HPDE6-E6E7 (cell line): ENCODE results near the gene C1orf198.
"Not testable (repeated sequence)": the region's sequence is repeated elsewhere in the genome, so short reads cannot be mapped to it uniquely, and the experiment has no call there.

Experiments used
- DNase-seq: peaks from one replicate; pipeline ENCODE4 v3.0.0; 2011; ENCODE audit warnings: missing footprints; ENCODE audit errors: extremely low spot score

The C1orf198 gene

DNA sequence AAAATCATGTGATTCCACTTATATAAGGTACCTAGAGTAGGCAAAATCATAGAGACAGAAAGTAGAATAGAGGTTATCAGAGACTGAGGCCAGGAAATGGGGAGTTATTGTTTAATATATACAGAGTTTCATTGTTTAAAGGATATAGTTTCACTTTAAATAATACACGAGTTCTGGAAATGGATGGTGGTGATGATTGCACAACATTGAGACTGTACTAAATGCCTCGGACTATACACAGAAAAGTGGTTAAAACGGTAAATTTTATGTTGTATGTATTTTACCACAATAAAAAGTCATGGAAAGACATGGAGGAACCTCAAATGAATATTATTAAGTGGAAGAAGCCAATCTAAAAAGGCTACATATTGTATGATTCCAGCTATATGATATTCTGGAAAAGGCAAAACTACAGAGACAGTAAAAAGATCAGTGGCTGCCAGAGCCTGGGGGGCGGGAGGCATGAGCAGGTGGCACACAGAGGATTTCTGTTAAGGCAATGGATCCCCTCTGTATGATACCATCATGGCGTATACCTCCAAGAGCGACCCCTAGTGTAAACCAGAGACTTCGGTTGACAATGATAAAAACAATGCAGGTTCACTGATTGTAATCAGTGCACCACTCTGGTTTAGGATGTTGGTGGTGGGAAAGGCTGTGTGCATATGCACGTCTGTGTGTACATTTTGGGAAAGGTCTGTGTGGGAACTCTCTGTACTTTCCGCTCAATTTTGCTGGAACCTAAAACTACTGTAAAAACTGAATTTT is 7.5 kb downstream of the C1orf198 start:
- no peak for DNase-seq

- DNase-seq, result no peak
Measured at GRCh38 chr1:230858918-230859729, 9.2 kb downstream of the C1orf198 start.

DNA sequence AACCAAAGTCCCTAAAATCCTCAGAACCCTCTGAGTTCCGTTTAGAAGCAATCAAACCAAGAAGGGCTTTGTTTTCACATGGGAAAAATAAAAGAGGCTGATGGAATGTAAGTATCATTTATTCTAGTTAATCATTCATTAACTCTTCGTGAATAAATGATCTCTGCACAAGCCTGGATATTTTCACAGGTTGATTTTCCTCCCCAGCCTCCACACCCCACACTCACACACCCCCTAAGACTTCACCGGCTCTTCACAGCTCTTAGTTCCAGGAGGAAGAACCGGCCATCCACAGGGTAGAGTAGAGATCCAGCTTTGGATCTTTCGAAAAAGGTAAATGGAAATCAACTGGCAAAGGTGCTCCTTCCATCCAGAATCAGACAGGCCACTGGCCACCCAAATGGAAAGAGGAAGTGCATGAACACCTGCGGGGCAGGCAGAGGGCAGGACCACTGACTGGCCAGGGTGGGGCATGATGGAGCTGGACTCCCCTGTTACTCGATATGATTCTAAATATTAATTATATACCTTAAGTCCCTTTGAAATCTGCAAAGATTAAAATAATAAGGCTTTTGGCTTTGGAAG is 10.0 kb downstream of the C1orf198 start:
- DNase-seq, result no peak

GRCh38 chr1:230857822-230858221 is 10.5 kb downstream of the C1orf198 start:
- DNase-seq, result no peak

GRCh38 chr1:230857077-230857476 is 11.2 kb downstream of the C1orf198 start:
- DNase-seq, result no peak

DNA sequence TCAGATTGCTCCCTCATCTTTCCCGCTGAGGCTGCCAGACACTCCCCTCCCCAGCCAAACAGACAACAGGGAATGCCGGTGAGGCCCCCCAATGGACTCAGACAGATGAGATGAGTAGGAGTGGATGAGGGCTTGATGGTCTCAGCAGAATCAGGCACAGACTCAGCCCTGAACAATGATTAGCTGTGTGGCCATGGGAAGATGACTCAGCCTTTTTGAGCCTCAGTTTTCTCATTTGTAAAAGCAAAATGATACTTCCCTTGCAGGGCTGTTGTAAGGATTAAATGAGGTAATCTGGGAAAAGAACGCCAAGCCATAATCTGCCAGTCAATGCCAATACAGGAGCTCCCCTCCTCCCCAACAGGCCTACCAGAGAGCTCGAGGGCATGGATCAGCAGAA is 12.4 kb downstream of the C1orf198 start:
- no peak for DNase-seq

DNA sequence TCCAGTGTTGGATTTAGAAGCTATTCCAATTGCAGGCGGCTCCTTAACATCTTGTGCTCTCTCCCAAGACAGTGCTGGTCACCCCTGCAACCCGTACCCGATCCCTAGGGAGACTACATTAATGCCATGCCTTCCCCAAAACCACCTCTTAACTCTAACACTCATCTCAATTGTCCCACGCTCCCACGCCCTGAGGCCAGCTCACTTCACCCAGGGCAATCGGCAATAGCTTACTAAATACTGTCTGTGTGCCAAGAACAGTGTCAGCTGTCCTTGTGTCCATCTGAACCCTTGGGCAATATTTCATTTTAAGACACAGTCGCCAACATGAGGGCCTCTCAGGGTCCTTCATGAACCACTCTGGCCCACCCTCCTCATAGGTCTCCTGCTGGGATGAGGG is 13.9 kb downstream of the C1orf198 start:
- DNase-seq, result no peak

GRCh38 chr1:230853731-230854130 is 14.6 kb downstream of the C1orf198 start:
- no peak for DNase-seq

GRCh38 chr1:230852959-230853358 is 15.4 kb downstream of the C1orf198 start:
- DNase-seq, result no peak

DNA sequence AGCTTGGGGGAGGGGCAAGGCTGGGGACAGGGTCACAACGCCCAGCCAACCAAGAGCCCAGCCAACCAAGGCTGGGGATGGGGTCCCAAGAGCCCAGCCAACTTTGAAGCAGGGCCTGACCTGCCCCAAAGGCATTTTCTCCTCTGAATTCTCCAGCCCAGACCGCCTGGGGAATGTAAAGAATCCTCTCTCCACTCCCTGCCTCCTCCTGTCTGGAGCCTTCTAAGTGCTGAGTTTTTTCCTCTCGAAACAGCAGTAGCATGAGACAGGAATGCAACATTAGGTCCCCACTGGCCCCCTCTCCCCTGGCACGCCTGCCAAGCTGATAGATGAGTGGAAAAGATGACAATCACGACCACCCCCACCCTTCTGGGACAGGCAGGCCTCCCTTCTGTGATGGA is 17.0 kb downstream of the C1orf198 start:
- no peak for DNase-seq

DNA sequence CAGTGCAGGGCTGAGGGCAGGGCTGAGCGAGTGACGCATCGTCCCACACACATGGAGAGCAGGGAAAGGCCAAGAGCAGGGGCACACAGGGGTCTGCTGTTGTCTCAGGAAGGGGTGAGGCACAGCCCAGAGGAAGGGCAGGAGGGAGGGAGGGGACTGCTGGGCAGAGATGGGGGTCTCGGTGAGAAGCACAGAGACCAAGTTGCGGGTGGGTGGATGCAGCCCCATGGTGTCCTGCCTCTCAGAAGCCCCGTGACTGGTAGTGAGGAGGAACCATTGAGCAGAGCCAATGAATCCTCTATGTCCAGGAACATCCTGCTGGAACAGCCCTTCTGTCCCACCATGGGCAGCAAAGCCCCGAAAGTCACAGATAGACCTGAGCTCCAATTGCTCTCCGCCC is 17.8 kb downstream of the C1orf198 start:
- no peak for DNase-seq

DNA sequence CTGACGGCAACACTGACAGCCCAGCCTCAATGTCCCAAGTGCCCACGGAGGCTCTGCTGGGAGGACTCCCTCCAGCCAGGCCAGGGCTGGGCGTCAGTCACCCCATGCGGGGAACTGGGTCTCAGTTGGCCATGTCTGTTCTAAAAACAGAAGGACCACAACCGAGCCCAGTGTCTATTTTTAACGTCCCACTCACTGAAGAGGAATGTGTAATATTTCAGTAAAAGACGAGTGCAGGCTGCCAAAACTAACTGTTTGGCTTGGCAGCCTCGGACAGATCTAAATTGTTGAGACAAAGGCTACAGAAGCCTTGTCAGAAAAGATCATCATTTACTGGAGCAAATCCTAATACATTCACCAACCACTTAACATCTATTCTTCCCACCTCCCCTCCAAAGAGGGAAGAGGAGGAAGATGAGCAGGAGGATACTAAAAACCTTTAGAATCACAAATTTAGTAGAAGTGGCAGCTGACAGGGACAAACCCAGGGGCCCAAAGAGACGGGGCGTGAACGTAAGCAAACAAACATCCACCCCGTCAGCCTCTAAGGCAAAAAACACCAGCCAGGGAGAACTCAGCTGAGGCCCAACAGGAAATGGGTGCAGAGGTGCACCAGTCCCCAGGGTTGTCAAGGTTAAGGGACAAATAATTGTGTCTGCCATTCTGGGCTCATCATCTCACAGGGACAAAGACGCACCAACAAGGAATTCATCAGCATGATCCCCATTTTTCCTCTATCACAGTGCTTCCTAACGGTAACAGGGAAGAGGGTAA is 18.7 kb downstream of the C1orf198 start:
- no peak for DNase-seq

DNA sequence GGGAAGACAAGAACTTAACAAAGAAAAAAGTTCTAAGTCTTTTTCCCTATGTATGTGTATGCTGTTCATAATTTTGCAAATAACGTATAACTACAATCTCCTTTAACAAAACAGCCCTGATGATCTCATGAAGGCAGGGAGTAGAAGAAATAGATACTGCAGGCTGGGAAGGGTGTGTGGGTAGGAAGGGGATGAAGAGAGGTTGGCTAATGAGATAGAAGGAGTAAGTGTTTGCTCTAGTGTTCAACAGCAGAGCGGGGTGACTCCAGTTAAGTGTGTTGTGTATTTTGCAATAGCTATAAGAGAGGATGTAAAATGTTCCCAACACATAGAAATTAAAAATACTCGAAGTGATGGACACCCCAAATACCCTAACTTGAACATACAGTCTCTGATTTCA is 20.1 kb downstream of the C1orf198 start:
- DNase-seq, result no peak

- not testable (repeated sequence) for DNase-seq
Measured at GRCh38 chr1:230845184-230845583, 23.1 kb downstream of the C1orf198 start.

GRCh38 chr1:230844561-230844960 is 23.8 kb downstream of the C1orf198 start:
- no peak for DNase-seq

DNA sequence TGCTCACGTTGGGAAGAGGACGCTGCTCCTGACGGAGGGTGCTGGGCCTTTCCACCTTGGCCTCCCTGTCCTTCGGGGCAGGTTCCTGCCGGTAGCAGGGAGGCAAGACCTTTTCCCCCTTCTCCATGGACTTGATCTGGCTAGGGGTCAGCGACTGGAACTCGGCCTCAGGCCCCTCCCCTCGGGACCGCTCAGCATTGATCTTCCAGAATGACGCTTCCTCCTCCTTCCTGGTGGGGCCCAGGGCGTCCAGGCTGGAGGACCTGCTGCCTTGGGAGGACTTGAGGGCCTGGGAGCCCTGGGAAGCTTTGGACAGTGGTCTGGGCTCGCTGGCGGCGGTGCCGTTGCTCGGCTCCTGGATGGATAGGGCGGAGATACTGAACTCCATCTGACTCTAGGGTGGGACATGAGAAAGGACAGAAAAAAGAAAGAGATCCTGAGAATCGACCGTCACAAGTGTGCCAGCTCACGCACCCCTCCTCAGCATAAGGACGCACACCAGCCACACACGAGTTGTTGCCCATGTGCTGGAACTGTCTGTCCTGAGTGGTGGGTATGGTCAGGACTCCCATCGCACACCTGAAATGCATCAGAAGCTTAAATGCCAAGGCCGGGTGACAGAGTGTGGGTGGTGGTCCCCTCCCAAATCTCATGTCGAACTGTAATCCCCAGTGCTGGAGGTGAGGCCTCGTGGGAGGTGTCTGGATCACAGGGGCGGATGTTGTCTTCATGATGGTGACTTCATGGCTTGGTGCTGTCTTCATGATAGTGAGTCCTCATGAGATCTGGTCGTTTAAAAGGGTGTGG is 24.6 kb downstream of the C1orf198 start:
- DNase-seq, result no peak

- no peak for DNase-seq
Measured at GRCh38 chr1:230842801-230843200, 25.5 kb downstream of the C1orf198 start.

DNA sequence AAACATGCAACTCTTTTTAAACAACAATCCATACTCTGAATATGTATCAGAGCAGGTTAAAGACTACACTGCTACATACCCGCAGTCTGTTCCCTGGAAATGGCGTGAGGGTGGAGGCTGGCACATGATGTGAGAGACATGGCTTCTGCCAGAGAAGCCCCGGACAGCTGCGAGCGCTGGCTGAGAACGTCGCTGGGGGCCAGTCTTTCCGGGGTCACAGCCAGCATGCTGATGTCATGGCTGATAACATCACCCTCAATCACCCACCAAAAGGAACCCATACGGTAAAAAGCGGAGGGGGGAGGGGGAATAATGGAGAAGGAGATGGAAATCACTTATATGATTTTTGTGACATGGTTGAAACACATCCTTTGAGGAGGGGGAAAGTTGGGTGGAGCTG is 29.1 kb downstream of the C1orf198 start:
- DNase-seq, result no peak

DNA sequence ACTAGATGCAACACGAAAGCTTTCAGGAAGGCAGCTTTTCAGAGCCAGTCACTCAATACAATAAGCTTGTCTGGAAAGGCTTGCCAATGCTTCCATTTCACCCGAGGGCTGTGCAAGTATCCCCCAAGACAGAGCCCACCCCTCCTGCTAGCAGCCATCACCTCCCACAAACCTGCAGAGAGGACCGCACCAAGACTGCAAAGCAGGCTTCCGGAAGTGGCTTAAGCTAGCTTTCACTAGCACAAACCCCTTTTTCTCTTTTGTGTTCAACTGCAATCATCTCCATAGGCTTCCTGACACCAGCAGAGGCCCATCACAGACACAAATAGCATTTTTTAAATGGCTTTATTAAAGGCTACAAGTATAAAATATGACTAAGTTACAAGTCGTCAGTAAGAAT is 31.5 kb downstream of the C1orf198 start:
- DNase-seq, result no peak

- no peak for DNase-seq
Measured at GRCh38 chr1:230836347-230836746, 32.0 kb downstream of the C1orf198 start.

DNA sequence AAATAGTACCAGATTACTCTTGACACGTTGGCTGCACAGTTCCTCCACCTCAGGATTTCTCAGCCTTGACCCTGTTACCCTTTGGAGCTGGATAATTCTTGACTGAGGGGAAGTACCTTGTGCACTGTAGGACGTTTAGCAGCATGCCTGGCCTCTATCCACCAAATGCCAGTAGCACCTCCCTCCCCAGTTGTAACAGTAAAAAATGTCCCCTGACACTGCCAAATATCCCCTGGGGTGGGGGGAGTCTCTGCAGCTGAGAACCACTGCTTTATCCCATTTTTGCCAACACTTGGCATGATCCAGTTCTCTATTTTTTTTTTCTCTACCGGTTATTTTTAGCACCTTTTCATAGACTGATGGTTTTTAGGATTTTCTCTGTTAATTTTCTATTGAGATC is 34.0 kb downstream of the C1orf198 start:
- DNase-seq, result no peak
